CD1c-positive myeloid dendritic cell (primary cell): Measurements from ENCODE around the gene PAXIP1.

Source experiments
- DNase-seq: peaks from one replicate; pipeline ENCODE4 v3.0.0-alpha.2; 2016; ENCODE audit errors: extremely low spot score

Gene PAXIP1

GRCh38 chr7:154912871-154913637 lies 89.9 kb downstream of the PAXIP1 start:
- no peak for DNase-seq

GRCh38 chr7:154911862-154912455 lies 91.0 kb downstream of the PAXIP1 start:
- DNase-seq, result no peak

GRCh38 chr7:154911411-154911810 lies 91.5 kb downstream of the PAXIP1 start:
- DNase-seq, result no peak

- no peak for DNase-seq
Observed at GRCh38 chr7:154910977-154911376, 91.9 kb downstream of the PAXIP1 start.

- no peak for DNase-seq
Observed at GRCh38 chr7:154910125-154910524, 92.8 kb downstream of the PAXIP1 start.

- no peak for DNase-seq
Observed at GRCh38 chr7:154909241-154910105, 93.5 kb downstream of the PAXIP1 start.

- DNase-seq, result no peak
Observed at GRCh38 chr7:154907651-154908620, 95.0 kb downstream of the PAXIP1 start.

- DNase-seq, result no peak
Observed at GRCh38 chr7:154906736-154907355, 96.1 kb downstream of the PAXIP1 start.

- no peak for DNase-seq
Observed at GRCh38 chr7:154906201-154906600, 96.7 kb downstream of the PAXIP1 start.

GRCh38 chr7:154905615-154906014 lies 97.3 kb downstream of the PAXIP1 start:
- no peak for DNase-seq

- DNase-seq, result no peak
Observed at GRCh38 chr7:154905146-154905545, 97.8 kb downstream of the PAXIP1 start.

GRCh38 chr7:154903083-154903731 lies 99.7 kb downstream of the PAXIP1 start:
- DNase-seq, result no peak

- DNase-seq, result no peak
Observed at GRCh38 chr7:154902600-154903082, 100.3 kb downstream of the PAXIP1 start.

GRCh38 chr7:154899862-154900261 lies 103.1 kb downstream of the PAXIP1 start:
- DNase-seq, result no peak

- DNase-seq, result no peak
Observed at GRCh38 chr7:154898973-154899855, 103.7 kb downstream of the PAXIP1 start.

GRCh38 chr7:154896076-154896475 lies 106.8 kb downstream of the PAXIP1 start:
- DNase-seq, result no peak
